Stimulated activated CD4-positive, alpha-beta T cell treated with anti-CD3 and anti-CD28 coated beads, Interleukin-12 subunit alpha, Interleukin-12 subunit beta, amount 100 ng/mL, for 48 hours (primary cell): ENCODE measurements around the gene HMCN1.

Experiments used
- DNase-seq, 3 donors: peaks; one replicate each; pipeline ENCODE4 v3.0.0-alpha.2; 2020; ENCODE audit warnings: low read depth in 2 of 3, low spot score in 1 of 3

HMCN1 gene

GRCh38 chr1:185957441-185958363 is 223.5 kb downstream of the HMCN1 start:
- no peak for DNase-seq

DNA sequence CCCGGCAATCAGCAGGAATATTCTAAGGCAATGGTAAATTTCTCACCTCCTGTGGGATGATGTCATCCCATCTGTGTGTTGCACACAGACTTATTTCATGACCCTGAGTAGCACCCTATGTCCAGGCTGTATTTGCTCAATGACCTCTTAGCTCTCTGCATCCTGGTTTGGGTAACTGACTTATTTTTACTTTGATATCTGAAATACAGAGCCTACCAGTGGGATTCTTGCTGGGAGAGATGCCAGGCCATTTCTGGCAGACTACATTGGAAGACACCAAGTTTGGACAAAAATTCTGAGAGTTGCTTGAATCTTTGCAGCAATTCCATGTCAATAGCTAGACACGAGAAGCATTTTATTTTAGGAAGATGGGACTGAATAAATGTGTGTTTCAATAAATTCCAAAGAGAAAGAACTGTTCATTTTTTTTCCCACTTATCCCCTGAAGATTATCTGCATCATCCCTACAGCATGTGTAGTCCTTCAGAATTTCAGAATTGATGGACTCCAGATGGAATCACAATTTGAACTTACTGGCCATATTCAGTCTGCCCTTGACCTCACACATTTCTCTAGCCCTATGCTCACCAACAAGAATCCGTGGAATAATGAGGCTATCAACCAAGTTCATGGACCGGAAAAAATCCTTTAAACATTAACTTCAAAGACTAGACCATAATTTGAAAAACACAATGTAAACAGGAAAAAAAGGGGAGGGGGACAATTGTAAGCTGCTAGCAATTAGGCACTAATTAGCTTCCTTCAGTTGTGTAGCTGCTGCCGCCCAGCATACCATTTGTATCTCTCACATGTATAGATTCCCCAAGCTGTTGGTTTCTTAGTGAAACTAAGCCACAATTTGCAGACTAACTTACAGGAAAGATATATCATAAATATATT is 226.5 kb downstream of the HMCN1 start:
- DNase-seq: no peak

- DNase-seq: no peak
Observed at GRCh38 chr1:185961664-185962063, 227.5 kb downstream of the HMCN1 start.

DNA sequence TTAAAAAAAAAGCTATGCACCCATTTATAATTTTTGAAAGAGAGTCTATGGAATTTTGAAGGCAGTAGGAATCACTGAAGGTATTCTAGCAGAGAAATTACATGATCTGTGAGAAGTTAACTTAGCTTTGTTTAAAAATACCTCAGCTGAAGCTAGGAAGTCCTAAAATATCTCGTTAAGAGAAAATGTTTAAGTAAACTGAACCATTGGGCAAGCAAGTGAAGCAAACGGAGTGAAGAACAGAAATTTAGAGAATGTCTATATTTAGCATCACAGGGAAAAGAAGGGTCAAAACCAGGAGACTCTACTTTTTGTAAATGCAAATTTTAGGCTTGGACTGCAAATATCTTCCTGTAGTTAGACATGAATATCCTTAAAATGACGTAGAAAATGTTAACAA is 230.8 kb downstream of the HMCN1 start:
- no peak for DNase-seq

DNA sequence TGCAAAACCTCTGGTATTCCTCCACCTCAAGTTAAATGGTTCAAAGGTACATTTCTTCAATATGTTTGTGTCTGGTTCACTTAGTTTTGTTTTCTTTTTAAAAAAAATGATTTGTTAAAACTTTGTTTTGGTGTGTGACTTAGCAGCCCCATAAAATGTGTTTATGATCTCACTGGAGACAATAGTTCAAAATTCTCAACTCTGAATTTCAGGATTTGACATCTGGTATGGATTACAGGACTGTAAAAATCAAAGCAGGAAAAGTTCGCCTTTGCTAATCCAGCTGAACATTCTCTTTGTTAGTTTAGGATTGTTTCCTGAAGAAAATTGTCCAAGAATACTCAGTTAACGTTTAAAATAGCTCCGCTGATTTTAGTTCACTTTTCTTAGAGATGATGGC is 231.7 kb downstream of the HMCN1 start:
- DNase-seq: no peak

DNA sequence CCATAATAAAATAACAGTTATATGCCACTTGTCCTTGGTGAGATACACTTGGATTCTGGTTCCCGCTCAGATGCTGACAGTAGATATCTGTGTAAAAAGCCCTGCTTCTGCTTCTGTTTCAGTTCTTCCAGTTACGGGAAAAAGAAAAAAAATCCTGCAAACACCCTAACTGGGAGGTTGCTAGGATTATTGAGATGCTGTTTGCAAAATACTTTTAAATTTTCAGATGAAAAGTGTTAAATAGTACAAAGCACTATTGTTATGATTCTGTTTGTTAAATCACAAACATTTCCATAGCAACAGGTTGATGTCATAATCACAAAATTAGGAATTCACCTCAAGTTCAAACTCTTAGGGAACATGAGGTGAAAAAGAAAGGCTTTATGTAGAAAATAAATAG is 232.3 kb downstream of the HMCN1 start:
- no peak for DNase-seq

DNA sequence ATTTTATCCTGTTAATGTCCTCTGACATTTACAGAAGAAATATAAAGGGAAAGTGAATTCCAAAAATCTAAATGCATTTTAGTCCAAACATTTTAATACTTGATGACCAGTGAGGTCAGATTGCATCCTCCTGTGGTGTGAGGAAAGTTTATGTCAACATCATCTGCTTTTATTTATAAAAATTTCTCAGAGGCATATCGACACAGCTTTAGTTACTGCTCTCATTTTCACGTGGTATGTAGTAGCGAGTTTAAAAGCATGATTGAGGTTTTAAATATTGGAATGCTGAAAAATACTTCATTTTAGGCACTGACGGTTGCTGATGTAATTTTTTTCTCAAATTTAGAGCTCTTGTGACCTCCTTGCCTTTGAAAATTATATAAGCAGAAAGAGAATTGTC is 234.8 kb downstream of the HMCN1 start:
- DNase-seq: no peak

- DNase-seq: no peak
Observed at GRCh38 chr1:185969524-185969991, 235.4 kb downstream of the HMCN1 start.

DNA sequence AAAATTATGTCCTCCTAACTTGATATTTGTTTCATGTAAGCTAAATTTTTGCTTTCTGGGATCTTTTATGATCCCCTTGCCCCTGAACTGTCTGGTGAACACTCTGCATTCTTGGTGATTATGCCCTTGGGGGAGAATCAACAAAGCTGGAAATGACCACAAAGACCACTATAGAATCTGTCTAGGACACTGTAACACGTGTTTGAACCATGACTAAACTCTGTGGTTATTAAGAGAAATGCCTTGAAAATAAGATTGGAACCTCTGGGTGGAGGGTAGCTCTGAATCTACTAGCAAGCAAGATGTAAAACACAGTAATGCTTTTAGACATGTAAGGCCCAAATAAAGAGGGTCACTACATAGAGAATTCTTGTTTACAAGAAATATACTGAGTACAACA is 237.5 kb downstream of the HMCN1 start:
- no peak for DNase-seq

DNA sequence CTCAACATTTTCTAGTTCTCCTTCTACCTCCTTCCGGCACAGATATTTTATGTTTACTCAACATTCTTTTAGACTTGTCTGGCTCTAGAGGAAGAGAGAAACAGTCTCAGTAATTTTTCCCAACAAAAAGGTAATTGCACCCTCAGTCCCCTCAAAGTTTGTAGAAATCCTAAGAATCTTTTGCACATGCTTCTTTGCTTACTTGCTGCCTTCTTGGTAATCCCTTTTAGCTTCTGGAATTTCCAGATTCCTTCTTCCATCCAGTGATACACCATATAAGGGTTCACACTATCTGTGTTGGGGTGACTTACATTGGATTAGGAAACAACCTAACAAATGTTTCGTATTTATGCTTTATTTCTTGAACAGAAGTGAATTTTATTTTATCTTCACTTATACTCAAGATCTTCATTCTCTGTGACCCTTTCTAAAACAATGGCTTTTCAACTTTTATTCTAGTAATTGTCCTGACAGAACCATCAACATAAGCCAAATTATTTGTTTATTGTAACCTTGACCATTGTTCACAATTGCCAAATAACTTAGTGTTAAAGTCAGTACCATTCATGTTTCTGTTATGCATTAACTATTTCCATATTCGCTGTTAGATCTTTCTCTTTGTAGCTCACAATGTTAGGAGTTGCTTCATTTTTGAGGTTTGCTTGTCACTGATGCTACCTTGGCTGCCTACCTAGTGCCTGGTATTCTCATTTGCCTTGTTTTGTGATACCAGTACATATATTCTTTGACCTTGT is 238.1 kb downstream of the HMCN1 start:
- DNase-seq: no peak

- DNase-seq: no peak
Observed at GRCh38 chr1:185973645-185974044, 239.5 kb downstream of the HMCN1 start.

GRCh38 chr1:185974367-185975170 is 240.4 kb downstream of the HMCN1 start:
- DNase-seq: no peak

GRCh38 chr1:185980891-185981290 is 246.7 kb downstream of the HMCN1 start:
- DNase-seq: no peak

DNA sequence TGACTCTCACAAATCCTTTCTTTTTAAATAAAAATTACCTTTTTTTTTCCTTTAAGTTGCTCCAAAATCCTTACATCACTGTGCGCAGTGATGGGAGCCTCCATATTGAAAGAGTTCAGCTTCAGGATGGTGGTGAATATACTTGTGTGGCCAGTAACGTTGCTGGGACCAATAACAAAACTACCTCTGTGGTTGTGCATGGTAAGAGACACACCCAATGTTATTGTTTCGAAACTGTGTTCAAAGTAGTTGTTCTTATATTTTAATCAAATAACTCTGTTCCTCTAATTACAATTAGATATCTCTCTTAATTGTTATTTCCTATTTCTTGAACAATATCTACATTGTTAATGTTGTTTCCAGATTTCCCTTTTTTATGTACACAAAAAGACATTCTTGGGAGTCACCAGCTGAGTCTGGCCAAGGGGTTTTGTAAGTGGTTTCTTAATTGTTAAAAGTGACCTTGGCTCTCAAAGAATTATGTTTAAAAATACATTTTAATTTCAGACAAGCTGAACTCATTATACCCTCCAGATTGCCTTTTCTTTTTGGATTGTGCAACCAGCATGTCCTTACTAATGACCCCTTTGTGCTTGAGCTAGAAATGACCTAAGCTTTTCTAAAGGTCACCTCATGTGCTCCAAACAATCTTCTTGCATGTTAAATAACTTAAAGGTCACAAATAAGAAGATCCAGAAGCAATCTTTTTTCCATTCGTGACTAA is 250.1 kb downstream of the HMCN1 start:
- DNase-seq: no peak

GRCh38 chr1:185987611-185988321 is 253.6 kb downstream of the HMCN1 start:
- DNase-seq: no peak

GRCh38 chr1:185990565-185990964 is 256.4 kb downstream of the HMCN1 start:
- no peak for DNase-seq

DNA sequence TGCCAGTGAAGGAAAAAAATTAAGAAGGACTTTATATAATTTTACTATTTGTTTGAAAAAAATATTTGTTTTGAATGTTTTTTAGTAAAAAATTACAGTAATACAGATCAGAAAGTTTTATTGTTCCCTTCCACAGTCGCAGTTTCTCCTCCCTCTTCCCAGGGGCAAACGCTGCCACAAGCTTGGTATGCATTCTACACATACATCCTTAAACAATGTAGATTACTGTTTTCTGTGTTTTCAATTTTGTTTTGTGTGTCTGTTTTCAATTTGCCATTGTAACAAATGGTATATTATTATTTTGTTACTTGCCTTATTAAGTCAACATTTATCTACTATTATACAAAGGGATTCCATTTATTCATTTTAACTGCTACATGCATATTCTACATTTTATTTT is 257.1 kb downstream of the HMCN1 start:
- no peak for DNase-seq

GRCh38 chr1:185996211-185996610 is 262.0 kb downstream of the HMCN1 start:
- DNase-seq: no peak

- no peak for DNase-seq
Observed at GRCh38 chr1:185998391-185998790, 264.2 kb downstream of the HMCN1 start.
